NCI-H128 (cell line): ENCODE data around the gene CNDP2.
A peak's percentile ranks its signal among the peaks of the same experiment; 100 is the strongest.

Source experiments
- DNase-seq: peaks from one replicate; lab custom pipeline; 2025; ENCODE audit not compliant: unreplicated experiment; lab: John Stamatoyannopoulos, UW

Gene CNDP2

GRCh38 chr18:74533666-74534065 is 37.5 kb downstream of the CNDP2 start:
- DNase-seq = no peak

GRCh38 chr18:74534150-74534969 is 38.2 kb downstream of the CNDP2 start, which contains the start of gene CNDP1:
Gene CNDP1, plus strand, starts transcription at chr18:74534500. Its CDS starts 168 bp downstream, at chr18:74534668.
- DNase-seq = no peak

- no peak for DNase-seq
Observed at GRCh38 chr18:74534981-74535649, 39.0 kb downstream of the CNDP2 start.

GRCh38 chr18:74539289-74539688 is 43.1 kb downstream of the CNDP2 start:
- no peak for DNase-seq

- DNase-seq = no peak
Observed at GRCh38 chr18:74540652-74541421, 44.7 kb downstream of the CNDP2 start.

- DNase-seq = no peak
Observed at GRCh38 chr18:74541703-74542555, 45.8 kb downstream of the CNDP2 start.

GRCh38 chr18:74544898-74545297 is 48.7 kb downstream of the CNDP2 start:
- no peak for DNase-seq

- DNase-seq = no peak
Observed at GRCh38 chr18:74546007-74546406, 49.8 kb downstream of the CNDP2 start.

GRCh38 chr18:74546751-74547530 is 50.8 kb downstream of the CNDP2 start:
- no peak for DNase-seq

GRCh38 chr18:74547860-74548259 is 51.7 kb downstream of the CNDP2 start:
- no peak for DNase-seq

- no peak for DNase-seq
Observed at GRCh38 chr18:74549591-74550104, 53.5 kb downstream of the CNDP2 start.

- no peak for DNase-seq
Observed at GRCh38 chr18:74550886-74551285, 54.7 kb downstream of the CNDP2 start.

GRCh38 chr18:74551452-74551851 is 55.3 kb downstream of the CNDP2 start:
- no peak for DNase-seq

GRCh38 chr18:74551936-74552555 is 55.9 kb downstream of the CNDP2 start:
- DNase-seq = peak; percentile 81

- DNase-seq = no peak
Observed at GRCh38 chr18:74556126-74556525, 60.0 kb downstream of the CNDP2 start.

GRCh38 chr18:74558096-74558495 is 61.9 kb downstream of the CNDP2 start:
- DNase-seq = no peak

- DNase-seq = no peak
Observed at GRCh38 chr18:74562131-74562730, 66.1 kb downstream of the CNDP2 start.

- no peak for DNase-seq
Observed at GRCh38 chr18:74562775-74563174, 66.6 kb downstream of the CNDP2 start.

GRCh38 chr18:74563999-74564398 is 67.8 kb downstream of the CNDP2 start:
- no peak for DNase-seq
